GM23338 (cell line): ENCODE measurements around the gene CLCF1. TPM values are rescaled to one million over a fixed set of nuclear protein-coding genes. Genes with fewer than 3 reads are reported as not detected.

Experiments used
- ATAC-seq: fragments of 200-7000 bp; cut with Tn5 transposase; 3 replicates; pipeline ENCODE4 v1.9.1; 2020
- DNase-seq: peaks from one replicate; pipeline ENCODE4 v3.0.0-alpha.2; 2015; ENCODE audit warnings: low spot score
- H2AFZ ChIP-seq: fragments of 200-600 bp; sonication (generic); 2 replicates; pipeline ENCODE4 v1.8.0; 2016; ENCODE audit warnings: antibody characterized with exemption, mild to moderate bottlenecking, moderate library complexity
- H3F3A ChIP-seq: fragments of 200-600 bp; sonication (generic); replicated peaks from 2 replicates; pipeline ENCODE4 v1.8.0; 2017; ENCODE audit warnings: antibody characterized with exemption, mixed run types, low read depth
- H3K27ac ChIP-seq: fragments of 200-600 bp; sonication (generic); 2 replicates; pipeline ENCODE4 v1.6.1; 2016; ENCODE audit warnings: low read depth
- H3K27me3 ChIP-seq: fragments of 200-600 bp; sonication (generic); 2 replicates; pipeline ENCODE4 v1.8.0; 2016; ENCODE audit warnings: mild to moderate bottlenecking, mixed run types, moderate library complexity; ENCODE audit not compliant: insufficient read depth
- H3K36me3 ChIP-seq: fragments of 200-600 bp; sonication (generic); 2 replicates; pipeline ENCODE4 v1.8.0; 2016; ENCODE audit warnings: mild to moderate bottlenecking; ENCODE audit not compliant: insufficient read depth
- H3K4me1 ChIP-seq: fragments of 200-600 bp; sonication (generic); 2 replicates; pipeline ENCODE4 v1.8.0; 2016; ENCODE audit warnings: mild to moderate bottlenecking, moderate library complexity; ENCODE audit not compliant: insufficient read depth
- H3K4me2 ChIP-seq: fragments of 200-600 bp; sonication (generic); 2 replicates; pipeline ENCODE4 v1.7.1; 2017; ENCODE audit warnings: mixed run types
- H3K4me3 ChIP-seq: fragments of 200-600 bp; sonication (generic); 2 replicates; pipeline ENCODE4 v1.6.1; 2016; ENCODE audit warnings: mixed run types
- H3K79me2 ChIP-seq: fragments of 200-600 bp; sonication (generic); replicated peaks from 2 replicates; pipeline ENCODE4 v1.8.0; 2017; ENCODE audit warnings: mild to moderate bottlenecking; ENCODE audit not compliant: insufficient read depth
- H3K9me2 ChIP-seq: fragments of 200-600 bp; sonication (generic); 2 replicates; pipeline ENCODE4 v1.8.0; 2017; ENCODE audit not compliant: insufficient read depth
- H4K20me1 ChIP-seq: fragments of 200-600 bp; sonication (generic); replicated peaks from 2 replicates; pipeline ENCODE4 v1.8.0; 2017; ENCODE audit warnings: mild to moderate bottlenecking; ENCODE audit not compliant: insufficient read depth
- H3K27ac Mint-ChIP-seq: 2 replicates; pipeline ENCODE4 v1.8.0; 2020; ENCODE audit warnings: inconsistent platforms, mild to moderate bottlenecking, moderate library complexity, mixed read lengths
- H3K27me3 Mint-ChIP-seq: 3 replicates; pipeline ENCODE4 v1.8.0; 2022; ENCODE audit warnings: low read depth, mild to moderate bottlenecking, moderate library complexity, mixed read lengths, inconsistent platforms; ENCODE audit not compliant: insufficient read depth, poor library complexity
- H3K36me3 Mint-ChIP-seq: 3 replicates; pipeline ENCODE4 v1.8.0; 2021; ENCODE audit warnings: low read depth, mild to moderate bottlenecking, inconsistent platforms, moderate library complexity, mixed read lengths
- H3K4me1 Mint-ChIP-seq: 3 replicates; pipeline ENCODE4 v1.8.0; 2020; ENCODE audit warnings: mild to moderate bottlenecking, inconsistent platforms, mixed read lengths
- H3K4me3 Mint-ChIP-seq: 3 replicates; pipeline ENCODE4 v1.8.0; 2021; ENCODE audit warnings: moderate library complexity, mild to moderate bottlenecking, inconsistent platforms, mixed read lengths
- H3K9me3 Mint-ChIP-seq: 3 replicates; pipeline ENCODE4 v1.8.0; 2020; ENCODE audit warnings: moderate library complexity, mild to moderate bottlenecking, inconsistent platforms, mixed read lengths
- CREB1 ChIP-seq: fragments of 250-450 bp; sonication (Bioruptor Pico); IDR thresholded peaks from 2 replicates; pipeline ENCODE4 v1.5.0; 2020; ENCODE audit warnings: low read depth, mild to moderate bottlenecking, moderate library complexity
- CTCF ChIP-seq, 2 experiments: fragments of 200-600 bp in 1 of 2; sonication (generic) in 1 of 2; conservative IDR thresholded peaks; 2 replicates each; pipeline versions ENCODE4 v1.5.1 to v1.6.1; 2016 to 2017; ENCODE audit warnings: antibody characterized with exemption in 2 of 2, low read depth in 2 of 2, mild to moderate bottlenecking in 2 of 2, moderate library complexity in 1 of 2
- EZH2 ChIP-seq: fragments of 200-600 bp; sonication (generic); IDR thresholded peaks from one replicate; pipeline ENCODE4 v1.8.0; 2017; ENCODE audit warnings: antibody characterized with exemption, mild to moderate bottlenecking, low read depth; ENCODE audit not compliant: unreplicated experiment
- EZH2phosphoT487 ChIP-seq: fragments of 200-600 bp; sonication (generic); IDR thresholded peaks from one replicate; pipeline ENCODE4 v1.8.1; 2018; ENCODE audit warnings: antibody characterized with exemption; ENCODE audit not compliant: unreplicated experiment
- POLR2AphosphoS5 ChIP-seq: IDR thresholded peaks from 2 replicates; pipeline ENCODE4 v1.6.1; 2016; ENCODE audit warnings: antibody characterized with exemption, low read depth
- polyA plus RNA-seq: library from polyadenylated mRNA; unstranded; fragments of >200 nt; fragmentation: Nextera tagmentation; extraction: Ambion mirVana; gene quantifications from 2 replicates; pipeline ENCODE4 v1.2.1, GENCODE V29; 2016
- total RNA-seq: library from RNA; depleted of rRNA; stranded (reverse); fragments of >200 nt; shearing (Covaris generic); gene quantifications from 2 replicates; pipeline ENCODE4 v1.2.3, GENCODE V29; 2014
- TF ChIP-seq, protein P1 (sequence below): IDR thresholded peaks from one replicate; pipeline ENCODE4 v1.6.1; 2018; ENCODE audit warnings: antibody characterized with exemption; ENCODE audit not compliant: unreplicated experiment

Gene CLCF1
- total and polyA plus RNA-seq, 2 experiments from 2014 or later = 0.32 TPM; not detected in 1

GRCh38 chr11:67371911-67372320, 1.5 kb downstream of the CLCF1 start:
- peak overlapping the region; percentile 72 for H3K4me3 ChIP-seq
- H4K20me1 ChIP-seq = no peaks in the 10 kb centered on the region
- no peaks in the 10 kb centered on the region for H3K9me2 ChIP-seq
- H3K36me3 Mint-ChIP-seq = no peaks in the 10 kb centered on the region; the same call in 2 of the 3 replicates
- H3K4me1 Mint-ChIP-seq = peaks cover 49% of the 10 kb centered on the region
- no peaks in the 10 kb centered on the region for H3K79me2 ChIP-seq
- H3K4me2 ChIP-seq = peak overlapping the region; percentile 87
- TF ChIP-seq CREB1 (CRISPR knock-in tag) = no peak
- TF ChIP-seq EZH2 = peak; percentile 58
- no peak for TF ChIP-seq CTCF (conservative IDR thresholded peaks at IDR 0.05; ENCODE audit: low read depth in 2 of 2)
- TF ChIP-seq, protein P1, sequence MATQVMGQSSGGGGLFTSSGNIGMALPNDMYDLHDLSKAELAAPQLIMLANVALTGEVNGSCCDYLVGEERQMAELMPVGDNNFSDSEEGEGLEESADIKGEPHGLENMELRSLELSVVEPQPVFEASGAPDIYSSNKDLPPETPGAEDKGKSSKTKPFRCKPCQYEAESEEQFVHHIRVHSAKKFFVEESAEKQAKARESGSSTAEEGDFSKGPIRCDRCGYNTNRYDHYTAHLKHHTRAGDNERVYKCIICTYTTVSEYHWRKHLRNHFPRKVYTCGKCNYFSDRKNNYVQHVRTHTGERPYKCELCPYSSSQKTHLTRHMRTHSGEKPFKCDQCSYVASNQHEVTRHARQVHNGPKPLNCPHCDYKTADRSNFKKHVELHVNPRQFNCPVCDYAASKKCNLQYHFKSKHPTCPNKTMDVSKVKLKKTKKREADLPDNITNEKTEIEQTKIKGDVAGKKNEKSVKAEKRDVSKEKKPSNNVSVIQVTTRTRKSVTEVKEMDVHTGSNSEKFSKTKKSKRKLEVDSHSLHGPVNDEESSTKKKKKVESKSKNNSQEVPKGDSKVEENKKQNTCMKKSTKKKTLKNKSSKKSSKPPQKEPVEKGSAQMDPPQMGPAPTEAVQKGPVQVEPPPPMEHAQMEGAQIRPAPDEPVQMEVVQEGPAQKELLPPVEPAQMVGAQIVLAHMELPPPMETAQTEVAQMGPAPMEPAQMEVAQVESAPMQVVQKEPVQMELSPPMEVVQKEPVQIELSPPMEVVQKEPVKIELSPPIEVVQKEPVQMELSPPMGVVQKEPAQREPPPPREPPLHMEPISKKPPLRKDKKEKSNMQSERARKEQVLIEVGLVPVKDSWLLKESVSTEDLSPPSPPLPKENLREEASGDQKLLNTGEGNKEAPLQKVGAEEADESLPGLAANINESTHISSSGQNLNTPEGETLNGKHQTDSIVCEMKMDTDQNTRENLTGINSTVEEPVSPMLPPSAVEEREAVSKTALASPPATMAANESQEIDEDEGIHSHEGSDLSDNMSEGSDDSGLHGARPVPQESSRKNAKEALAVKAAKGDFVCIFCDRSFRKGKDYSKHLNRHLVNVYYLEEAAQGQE = no peak
- H2AFZ ChIP-seq = peak overlapping the region; percentile 89; the same call in 1 of the 2 replicates
- H3K27ac ChIP-seq = no peak overlapping the region
- H3K27ac Mint-ChIP-seq = no peak overlapping the region
- peak overlapping the region; percentile 80 for H3K4me3 Mint-ChIP-seq
- no peaks in the 10 kb centered on the region for H3K36me3 ChIP-seq
- ATAC-seq (peak; percentile 0; the same call in 1 of the 3 replicates), DNase-seq (peak; percentile 45)
- peaks cover 44% of the 10 kb centered on the region for H3K27me3 Mint-ChIP-seq
- peaks cover 41% of the 10 kb centered on the region for H3K4me1 ChIP-seq
- peaks cover 4% of the 10 kb centered on the region; the same call in 1 of the 2 replicates for H3F3A ChIP-seq
- no peaks in the 10 kb centered on the region for H3K9me3 Mint-ChIP-seq
- H3K27me3 ChIP-seq = peaks cover 88% of the 10 kb centered on the region

- ATAC-seq (peak; percentile 25), DNase-seq (peak; percentile 77)
- peak overlapping the region; percentile 72 for H3K4me3 ChIP-seq
- H3F3A ChIP-seq = 0 out of 2 replicates have a peak, but pooled peaks cover 4% of the 10 kb centered on the region
- TF ChIP-seq EZH2phosphoT487 (no peak), CTCF (conservative IDR thresholded peaks at IDR 0.05; ENCODE audit: low read depth in 2 of 2) (peak; percentile 38 to 59; a peak in 3 of 4 replicates), POLR2AphosphoS5 (no peak)
- Mint-ChIP-seq H3K27me3 (peaks cover 39% of the 10 kb centered on the region), H3K36me3 (no peaks in the 10 kb centered on the region; the same call in 2 of the 3 replicates), H3K4me1 (peaks cover 45% of the 10 kb centered on the region), H3K4me3 (peak overlapping the region; percentile 80), H3K9me3 (no peaks in the 10 kb centered on the region), H3K27ac (no peak overlapping the region)
- no peaks in the 10 kb centered on the region for H3K36me3 ChIP-seq
- peak overlapping the region; percentile 87 for H3K4me2 ChIP-seq
- H3K27me3 ChIP-seq = peaks cover 83% of the 10 kb centered on the region
- no peak overlapping the region; the same call in 1 of the 2 replicates for H2AFZ ChIP-seq
- no peaks in the 10 kb centered on the region for H3K9me2 ChIP-seq
- H4K20me1 ChIP-seq = no peaks in the 10 kb centered on the region
- H3K79me2 ChIP-seq = no peaks in the 10 kb centered on the region
- no peak overlapping the region for H3K27ac ChIP-seq
- peaks cover 35% of the 10 kb centered on the region for H3K4me1 ChIP-seq
Measured at GRCh38 chr11:67371189-67371910, 2.0 kb downstream of the CLCF1 start.
